ACHN (cell line): Measurements from ENCODE around the gene SPO11.

Source experiments
- DNase-seq: peaks from one replicate; pipeline ENCODE4 v3.0.0-alpha.2; 2015
- in situ Hi-C: cut with HindIII; loops from 2 replicates; pipeline ENCODE4 v1.10.0; 2017; ENCODE audit warnings: low sequenced_read_pairs, low pct_ligation_motif_present, low pct_unique_long_range_greater_than_20kb

SPO11 gene

GRCh38 chr20:57308451-57309271 lies 20.9 kb upstream of the SPO11 start:
- in situ Hi-C loops: no loop called here
- no peak for DNase-seq

- in situ Hi-C loops: no loop called here
- DNase-seq: no peak
Measured at GRCh38 chr20:57309544-57310115, 20.0 kb upstream of the SPO11 start.

- DNase-seq: no peak
- in situ Hi-C loops: no loop called here
Measured at GRCh38 chr20:57310821-57311514, 18.6 kb upstream of the SPO11 start.

DNA sequence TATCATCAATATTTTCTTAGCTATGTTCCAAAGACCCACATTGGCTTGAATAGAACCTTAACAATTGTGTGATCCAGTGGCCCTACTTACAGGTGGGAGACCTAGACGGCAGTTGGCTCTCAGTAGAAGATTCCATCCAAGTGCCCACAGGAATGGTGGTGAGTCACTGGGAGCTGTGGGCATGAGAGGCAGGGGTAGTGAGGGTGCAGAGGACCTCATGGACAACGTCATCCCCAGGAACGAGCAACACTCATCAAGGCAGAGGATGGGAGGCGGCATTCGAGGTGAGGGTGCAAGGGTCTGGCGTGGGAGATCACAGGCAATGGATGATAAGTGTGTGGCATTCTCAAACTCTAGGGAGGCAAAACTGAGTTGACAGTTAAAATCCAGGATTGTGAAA lies 17.5 kb upstream of the SPO11 start:
- DNase-seq: no peak
- in situ Hi-C loops: no loop called here

GRCh38 chr20:57313230-57313629 lies 16.4 kb upstream of the SPO11 start:
- DNase-seq: no peak
- in situ Hi-C loops: no loop called here

GRCh38 chr20:57313951-57314350 lies 15.7 kb upstream of the SPO11 start:
- in situ Hi-C loops: no loop called here
- DNase-seq: no peak

- in situ Hi-C loops: no loop called here
Measured at GRCh38 chr20:57315083-57315975, 14.3 kb upstream of the SPO11 start.

DNA sequence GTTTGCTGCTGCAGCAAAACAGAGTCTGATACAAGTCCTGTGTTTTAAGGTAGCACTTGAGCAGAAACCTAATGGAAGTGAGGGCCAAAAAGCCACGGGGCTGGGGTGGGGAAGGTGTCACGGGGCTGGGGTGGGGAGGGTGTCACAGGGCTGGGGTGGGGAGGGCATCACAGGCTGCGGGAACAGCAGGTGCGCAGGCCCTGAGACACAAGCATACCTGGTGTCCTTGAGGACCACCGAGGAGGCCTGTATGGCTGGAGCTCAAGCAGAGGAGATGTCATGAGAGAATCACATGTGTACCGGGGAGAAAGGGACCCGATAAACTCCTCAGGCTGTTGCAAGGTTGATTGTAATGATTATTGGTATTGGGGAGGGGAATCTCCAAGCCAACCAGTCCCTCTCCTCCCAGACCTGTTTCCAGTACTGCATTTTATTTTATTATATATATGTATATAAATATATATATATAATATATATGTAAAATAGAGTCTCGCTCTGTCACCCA lies 13.6 kb upstream of the SPO11 start:
- in situ Hi-C loops: no loop called here
- no peak for DNase-seq

More at GRCh38 chr20:57315083-57315975, 14.3 kb upstream of the SPO11 start:
- no peak for DNase-seq

GRCh38 chr20:57316795-57317201 lies 12.8 kb upstream of the SPO11 start:
- in situ Hi-C loops: no loop called here
- DNase-seq: no peak

DNA sequence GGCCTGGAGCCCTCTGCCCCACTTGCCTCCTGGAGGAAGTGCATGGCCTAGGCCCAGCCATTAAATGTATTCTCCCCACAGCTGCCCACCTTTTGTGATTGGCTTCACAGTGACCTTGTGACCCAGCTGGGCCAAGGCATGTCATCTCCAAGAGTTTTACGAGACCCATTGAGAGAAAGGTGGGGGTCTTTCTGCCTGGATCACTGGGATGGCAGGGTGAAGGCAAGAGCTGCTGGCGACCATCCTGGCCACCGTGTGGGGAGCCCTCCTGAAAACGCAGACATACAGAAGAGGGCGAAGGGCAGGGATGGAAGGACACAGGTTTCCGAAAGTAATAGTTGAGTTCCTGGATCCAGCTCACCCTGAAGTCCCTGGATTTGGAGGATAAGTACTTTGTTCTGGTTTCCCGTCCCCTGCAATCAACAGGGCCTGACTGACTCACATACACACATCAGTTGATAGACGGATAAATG lies 12.3 kb upstream of the SPO11 start:
- no peak for DNase-seq
- in situ Hi-C loops: no loop called here

GRCh38 chr20:57317789-57318371 lies 11.7 kb upstream of the SPO11 start:
- no peak for DNase-seq
- in situ Hi-C loops: no loop called here

DNA sequence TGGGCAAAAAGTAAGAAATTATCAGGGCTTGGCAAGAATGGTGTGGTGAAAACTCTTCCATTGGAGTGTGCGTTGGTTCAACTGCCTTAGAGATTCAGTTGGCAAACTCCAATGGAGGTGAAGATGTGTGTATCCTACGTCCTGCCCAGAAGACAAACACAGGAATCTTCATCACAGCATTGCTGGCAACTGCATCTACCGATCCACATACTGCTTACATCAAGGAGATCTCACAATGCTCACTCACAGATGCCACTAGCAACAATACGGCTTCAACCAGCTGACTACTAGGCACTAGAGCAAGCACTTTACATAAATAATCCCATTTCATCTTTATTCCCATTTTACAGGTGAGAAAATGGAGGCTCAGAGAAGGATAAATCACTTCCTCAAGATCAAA lies 10.0 kb upstream of the SPO11 start:
- DNase-seq: no peak
- in situ Hi-C loops: no loop called here

GRCh38 chr20:57320358-57320757 lies 9.2 kb upstream of the SPO11 start:
- in situ Hi-C loops: no loop called here
- DNase-seq: no peak

- in situ Hi-C loops: no loop called here
- DNase-seq: no peak
Measured at GRCh38 chr20:57321142-57321541, 8.5 kb upstream of the SPO11 start.

GRCh38 chr20:57322476-57322875 lies 7.1 kb upstream of the SPO11 start:
- DNase-seq: no peak
- in situ Hi-C loops: no loop called here

DNA sequence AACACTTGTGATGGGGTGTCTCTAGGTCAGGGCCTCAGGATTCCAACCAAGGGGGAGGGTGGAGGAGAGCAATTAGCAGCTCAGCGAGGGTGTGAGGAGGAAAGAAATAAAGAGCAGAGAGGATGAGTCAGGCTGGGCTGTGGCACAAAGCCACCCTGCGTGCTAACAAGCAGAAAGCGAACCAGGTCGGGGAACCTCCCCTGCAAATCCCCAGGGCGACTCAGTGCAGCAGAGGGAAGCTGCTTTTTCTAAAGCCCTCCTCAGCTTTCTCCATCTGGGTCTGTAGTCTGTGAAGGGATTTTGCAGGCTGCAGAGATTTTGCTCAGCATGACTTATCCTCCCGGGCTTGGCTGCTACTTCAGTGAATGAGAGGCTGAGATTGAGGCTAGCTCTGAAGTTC lies 6.6 kb upstream of the SPO11 start:
- in situ Hi-C loops: no loop called here
- DNase-seq: no peak

DNA sequence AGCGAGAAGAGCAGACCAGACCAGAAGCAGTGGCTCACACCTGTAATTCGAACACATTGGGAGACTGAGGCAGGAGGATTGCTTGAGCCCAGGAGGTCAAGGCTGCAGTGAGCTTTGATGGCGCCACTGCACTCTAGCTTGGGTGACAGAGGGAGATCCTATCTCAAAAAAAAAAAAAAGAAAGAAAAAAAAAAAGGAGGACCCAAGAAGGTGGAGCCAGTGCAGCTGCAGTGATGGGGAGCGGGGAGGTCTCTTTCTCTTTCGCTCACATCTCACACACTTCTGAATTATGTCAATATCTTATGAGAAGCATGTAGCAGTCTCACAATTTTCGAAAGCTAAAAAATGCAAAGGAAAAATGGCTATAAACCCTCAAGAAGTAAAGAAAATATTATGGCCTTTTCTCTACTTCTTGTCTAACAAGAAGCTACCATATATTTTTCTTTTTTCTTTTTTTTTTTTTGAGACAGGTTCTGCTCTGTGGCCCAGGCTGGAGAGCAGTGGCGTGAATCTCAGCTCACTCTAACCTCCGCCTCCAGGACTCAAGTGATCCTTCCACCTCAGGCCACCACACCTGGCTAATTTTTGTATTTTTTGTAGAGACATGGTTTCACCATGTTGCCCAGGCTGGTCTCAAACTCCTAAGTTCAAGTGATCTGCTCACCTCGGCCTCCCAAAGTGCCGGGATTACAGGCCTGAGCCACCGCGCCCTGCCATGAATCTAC lies 3.8 kb upstream of the SPO11 start:
- in situ Hi-C loops: no loop called here

More for the DNA sequence above, 3.8 kb upstream of the SPO11 start:
- no peak for DNase-seq
